Measurements from ENCODE around the gene OR2AG1. TPM values are rescaled to one million over a fixed set of nuclear protein-coding genes. Genes with fewer than 3 reads are reported as not detected.

OR2AG1 gene
- total and polyA plus RNA-seq, 2 experiments from 2014 or later: 0.16 TPM; not detected in 1

- TF ChIP-seq ZNF114 (CRISPR knock-in tag; IDR thresholded peaks at IDR 0.05) (no peak), EZH2 (IDR thresholded peaks at IDR 0.05; ENCODE audit: low read depth, unreplicated experiment) (no peak), REST (IDR thresholded peaks at IDR 0.05; ENCODE audit: unreplicated experiment) (no peak), NANOG (IDR thresholded peaks at IDR 0.05; ENCODE audit: borderline replicate concordance) (no peak), JUNB (IDR thresholded peaks at IDR 0.05; ENCODE audit: unreplicated experiment) (no peak)
These were observed 51.2 kb downstream of the OR2AG1 start (continued) for GRCh38 chr11:6834021-6834420.

Other genes with a start within 250 kb of the OR2AG1 start
- 7.4 and 9.8 TPM in 2 replicates for gene RRP8, start 179.4 kb upstream of the OR2AG1 start, total RNA-seq (2014; rRNA removed; shearing (Covaris generic))
- 13.5 and 13.7 TPM in 2 replicates for gene RRP8, start 179.4 kb upstream of the OR2AG1 start, polyA plus RNA-seq (2016; fragmentation: Nextera tagmentation; extraction: Ambion mirVana)
- gene ILK, start 179.2 kb upstream of the OR2AG1 start, total RNA-seq (2014; rRNA removed; shearing (Covaris generic)): 75.1 and 91.0 TPM in 2 replicates
- 62.6 and 64.5 TPM in 2 replicates for gene ILK, start 179.2 kb upstream of the OR2AG1 start, polyA plus RNA-seq (2016; fragmentation: Nextera tagmentation; extraction: Ambion mirVana)
- 102 and 108 TPM in 2 replicates for gene TAF10, start 170.8 kb upstream of the OR2AG1 start, total RNA-seq (2014; rRNA removed; shearing (Covaris generic))
- 253 and 277 TPM in 2 replicates for gene TAF10, start 170.8 kb upstream of the OR2AG1 start, polyA plus RNA-seq (2016; fragmentation: Nextera tagmentation; extraction: Ambion mirVana)
- 49.7 and 73.5 TPM in 2 replicates for gene TPP1, start 163.6 kb upstream of the OR2AG1 start, total RNA-seq (2014; rRNA removed; shearing (Covaris generic))
- 18.7 and 21.7 TPM in 2 replicates for gene TPP1, start 163.6 kb upstream of the OR2AG1 start, polyA plus RNA-seq (2016; fragmentation: Nextera tagmentation; extraction: Ambion mirVana)
- 16.5 and 20.7 TPM in 2 replicates for gene DCHS1, start 127.2 kb upstream of the OR2AG1 start, total RNA-seq (2014; rRNA removed; shearing (Covaris generic))
- 1.9 and 2.3 TPM in 2 replicates for gene DCHS1, start 127.2 kb upstream of the OR2AG1 start, polyA plus RNA-seq (2016; fragmentation: Nextera tagmentation; extraction: Ambion mirVana)
- gene MRPL17, start 99.7 kb upstream of the OR2AG1 start, total RNA-seq (2014; rRNA removed; shearing (Covaris generic)): 26.7 and 53.8 TPM in 2 replicates
- 81.8 and 85.5 TPM in 2 replicates for gene MRPL17, start 99.7 kb upstream of the OR2AG1 start, polyA plus RNA-seq (2016; fragmentation: Nextera tagmentation; extraction: Ambion mirVana)
- gene OR2AG2, start 11.0 kb upstream of the OR2AG1 start, total RNA-seq (2014; rRNA removed; shearing (Covaris generic)): 0.31 and 0.45 TPM in 2 replicates
- 0.11 and 0.26 TPM in 2 replicates for gene OR2AG2, start 11.0 kb upstream of the OR2AG1 start, polyA plus RNA-seq (2016; fragmentation: Nextera tagmentation; extraction: Ambion mirVana)
- 0.97 and 1.7 TPM in 2 replicates for gene OR6A2, start 16.7 kb downstream of the OR2AG1 start, total RNA-seq (2014; rRNA removed; shearing (Covaris generic))
- 0.06 and 0.07 TPM in 2 replicates for gene OR6A2, start 16.7 kb downstream of the OR2AG1 start, polyA plus RNA-seq (2016; fragmentation: Nextera tagmentation; extraction: Ambion mirVana)
- gene OR10A5, start 62.7 kb downstream of the OR2AG1 start, total RNA-seq (2014; rRNA removed; shearing (Covaris generic)): not detected in 2 replicates
- gene OR10A5, start 62.7 kb downstream of the OR2AG1 start, polyA plus RNA-seq (2016; fragmentation: Nextera tagmentation; extraction: Ambion mirVana): 0.37 TPM in 1 of 2 replicates, not detected in the other
- gene OR10A2, start 80.0 kb downstream of the OR2AG1 start, total RNA-seq (2014; rRNA removed; shearing (Covaris generic)): not detected in 2 replicates
- 0.14 and 0.27 TPM in 2 replicates for gene OR10A2, start 80.0 kb downstream of the OR2AG1 start, polyA plus RNA-seq (2016; fragmentation: Nextera tagmentation; extraction: Ambion mirVana)
- gene OR10A4, start 93.6 kb downstream of the OR2AG1 start, total RNA-seq (2014; rRNA removed; shearing (Covaris generic)): not detected in 2 replicates
- 0.21 TPM in 1 of 2 replicates, not detected in the other for gene OR10A4, start 93.6 kb downstream of the OR2AG1 start, polyA plus RNA-seq (2016; fragmentation: Nextera tagmentation; extraction: Ambion mirVana)
- 0.24 and 1.3 TPM in 2 replicates for gene OR2D2, start 109.5 kb downstream of the OR2AG1 start, total RNA-seq (2014; rRNA removed; shearing (Covaris generic))
- gene OR2D2, start 109.5 kb downstream of the OR2AG1 start, polyA plus RNA-seq (2016; fragmentation: Nextera tagmentation; extraction: Ambion mirVana): 0.24 TPM in 1 of 2 replicates, not detected in the other
- gene OR2D3, start 138.0 kb downstream of the OR2AG1 start, total RNA-seq (2014; rRNA removed; shearing (Covaris generic)): not detected in 2 replicates
- gene OR2D3, start 138.0 kb downstream of the OR2AG1 start, polyA plus RNA-seq (2016; fragmentation: Nextera tagmentation; extraction: Ambion mirVana): 0.21 and 0.65 TPM in 2 replicates
- 18.8 and 20.8 TPM in 2 replicates for gene ZNF215, start 143.4 kb downstream of the OR2AG1 start, total RNA-seq (2014; rRNA removed; shearing (Covaris generic))
- gene ZNF215, start 143.4 kb downstream of the OR2AG1 start, polyA plus RNA-seq (2016; fragmentation: Nextera tagmentation; extraction: Ambion mirVana): 17.3 and 17.6 TPM in 2 replicates
- 4.3 and 6.1 TPM in 2 replicates for gene ZNF214, start 237.3 kb downstream of the OR2AG1 start, total RNA-seq (2014; rRNA removed; shearing (Covaris generic))
- gene ZNF214, start 237.3 kb downstream of the OR2AG1 start, polyA plus RNA-seq (2016; fragmentation: Nextera tagmentation; extraction: Ambion mirVana): 2.2 and 2.4 TPM in 2 replicates
- gene NLRP14, start 237.5 kb downstream of the OR2AG1 start, total RNA-seq (2014; rRNA removed; shearing (Covaris generic)): 0.10 TPM in 1 of 2 replicates, not detected in the other
- gene NLRP14, start 237.5 kb downstream of the OR2AG1 start, polyA plus RNA-seq (2016; fragmentation: Nextera tagmentation; extraction: Ambion mirVana): 0.14 TPM in 1 of 2 replicates, not detected in the other

Measured in GM23338 (cell line).